Posterior vena cava (tissue), 2 donors: ENCODE data around the gene SLC18A3. TPM values are rescaled to one million over a fixed set of nuclear protein-coding genes. Genes with fewer than 3 reads are reported as not detected.
A peak's percentile ranks its signal among the peaks of the same experiment; 100 is the strongest.

ENCODE experiments used
- DNase-seq: peaks from one replicate; pipeline ENCODE4 v3.0.0-alpha.2; 2020; ENCODE audit warnings: low spot score
- intact Hi-C, 2 donors: fragments of 100-400 bp; cut with DNase I; formaldehyde crosslinking; loops; one replicate each; pipeline versions ENCODE4 v1.14.1 to v1.14.2; 2022 to 2023
- total RNA-seq, 2 donors: library from RNA; stranded (reverse); fragmentation: NEBNext Ultra II Directional; extraction: Animal tissue kit (Norgen Biotek cat#: 25700); gene quantifications; one replicate each; pipeline ENCODE4 v1.2.1, GENCODE V29; 2021
- donor health status: DM: yes; HTN: yes; CAD: no.
- donor health status: DM: yes; HTN: yes; CAD: no.

SLC18A3 gene
- total RNA-seq, 2 donors from 2014 or later, result not detected

GRCh38 chr10:49620841-49621378 lies 10.8 kb downstream of the SLC18A3 start:
- intact Hi-C loops, result no loop called here
- peak; percentile 36 for DNase-seq

GRCh38 chr10:49621561-49621960 lies 11.5 kb downstream of the SLC18A3 start:
- DNase-seq, result peak; percentile 48
- intact Hi-C loops, result no loop called here

GRCh38 chr10:49622426-49623425 lies 12.6 kb downstream of the SLC18A3 start:
- peak; percentile 47 for DNase-seq
- intact Hi-C loops, result no loop called here

- intact Hi-C loops, result no loop called here
Observed at GRCh38 chr10:49624629-49625028, 14.5 kb downstream of the SLC18A3 start.

GRCh38 chr10:49625411-49625810 lies 15.3 kb downstream of the SLC18A3 start:
- intact Hi-C loops, result no loop called here
- DNase-seq, result peak; percentile 66

More at GRCh38 chr10:49624629-49625028, 14.5 kb downstream of the SLC18A3 start:
- peak; percentile 42 for DNase-seq

GRCh38 chr10:49627038-49627437 lies 16.9 kb downstream of the SLC18A3 start:
- no peak for DNase-seq
- intact Hi-C loops, result no loop called here

GRCh38 chr10:49627644-49628247 lies 17.6 kb downstream of the SLC18A3 start:
- DNase-seq, result peak; percentile 62
- intact Hi-C loops, result no loop called here

- DNase-seq, result peak; percentile 63
Observed at GRCh38 chr10:49628599-49628998, 18.5 kb downstream of the SLC18A3 start.

GRCh38 chr10:49629431-49629881 lies 19.3 kb downstream of the SLC18A3 start:
- intact Hi-C loops, result no loop called here
- DNase-seq, result peak; percentile 40

More at GRCh38 chr10:49628599-49628998, 18.5 kb downstream of the SLC18A3 start:
- intact Hi-C loops, result no loop called here

- intact Hi-C loops, result loop anchor here in 1 of 2 donors (5.0 kb wide), 1 partner anchor 700 kb away; no protein-coding TSS in a partner anchor
- no peak for DNase-seq
Observed at GRCh38 chr10:49631975-49632374, 21.9 kb downstream of the SLC18A3 start.

- intact Hi-C loops, result loop anchor here in 1 of 2 donors (5.0 kb wide), 1 partner anchor 700 kb away; no protein-coding TSS in a partner anchor
- DNase-seq, result peak; percentile 52
Observed at GRCh38 chr10:49632406-49633317, 22.6 kb downstream of the SLC18A3 start.

- DNase-seq, result peak; percentile 45
Observed at GRCh38 chr10:49633327-49634068, 23.4 kb downstream of the SLC18A3 start.

GRCh38 chr10:49634069-49634660 lies 24.1 kb downstream of the SLC18A3 start:
- intact Hi-C loops, result loop anchor here in 1 of 2 donors (5.0 kb wide), 1 partner anchor 702 kb away; no protein-coding TSS in a partner anchor
- DNase-seq, result peak; percentile 25

More at GRCh38 chr10:49633327-49634068, 23.4 kb downstream of the SLC18A3 start:
- intact Hi-C loops, result loop anchor here in 1 of 2 donors (5.0 kb wide), 1 partner anchor 701 kb away; no protein-coding TSS in a partner anchor

- intact Hi-C loops, result no loop called here
- peak; percentile 43 for DNase-seq
Observed at GRCh38 chr10:49642311-49642710, 32.2 kb downstream of the SLC18A3 start.

GRCh38 chr10:49643241-49644034 lies 33.3 kb downstream of the SLC18A3 start:
- intact Hi-C loops, result no loop called here
- peak; percentile 30 for DNase-seq

- DNase-seq, result peak; percentile 30
- intact Hi-C loops, result no loop called here
Observed at GRCh38 chr10:49644035-49644646, 34.0 kb downstream of the SLC18A3 start.
